HG03460 (cell line): ENCODE results near the gene MAML3.

Source experiments
- ATAC-seq: cut with Tn5 transposase; IDR thresholded peaks from one replicate; pipeline ENCODE4 v1.9.1; 2021; ENCODE audit not compliant: unreplicated experiment

Gene MAML3

GRCh38 chr4:139848028-139848427 is 306.0 kb downstream of the MAML3 start:
- no peak for ATAC-seq

GRCh38 chr4:139847602-139848001 is 306.4 kb downstream of the MAML3 start:
- ATAC-seq, result no peak

- ATAC-seq, result no peak
Measured at GRCh38 chr4:139846766-139847165, 307.2 kb downstream of the MAML3 start.

- no peak for ATAC-seq
Measured at GRCh38 chr4:139845453-139846093, 308.4 kb downstream of the MAML3 start.

- ATAC-seq, result no peak
Measured at GRCh38 chr4:139844459-139845036, 309.4 kb downstream of the MAML3 start.

GRCh38 chr4:139844057-139844456 is 309.9 kb downstream of the MAML3 start:
- ATAC-seq, result no peak

- no peak for ATAC-seq
Measured at GRCh38 chr4:139843641-139844040, 310.3 kb downstream of the MAML3 start.

- no peak for ATAC-seq
Measured at GRCh38 chr4:139841464-139842195, 312.4 kb downstream of the MAML3 start.

- ATAC-seq, result no peak
Measured at GRCh38 chr4:139840773-139841172, 313.2 kb downstream of the MAML3 start.

GRCh38 chr4:139839403-139840031 is 314.5 kb downstream of the MAML3 start:
- ATAC-seq, result no peak

GRCh38 chr4:139838811-139839210 is 315.2 kb downstream of the MAML3 start:
- ATAC-seq, result no peak

- no peak for ATAC-seq
Measured at GRCh38 chr4:139834981-139835391, 319.0 kb downstream of the MAML3 start.

- ATAC-seq, result no peak
Measured at GRCh38 chr4:139834226-139834662, 319.7 kb downstream of the MAML3 start.

GRCh38 chr4:139833151-139833910 is 320.7 kb downstream of the MAML3 start:
- ATAC-seq, result no peak

- no peak for ATAC-seq
Measured at GRCh38 chr4:139828966-139829664, 324.9 kb downstream of the MAML3 start.

- ATAC-seq, result no peak
Measured at GRCh38 chr4:139826426-139826825, 327.6 kb downstream of the MAML3 start.

- no peak for ATAC-seq
Measured at GRCh38 chr4:139825523-139826014, 328.4 kb downstream of the MAML3 start.

GRCh38 chr4:139824882-139825522 is 329.0 kb downstream of the MAML3 start:
- no peak for ATAC-seq

- no peak for ATAC-seq
Measured at GRCh38 chr4:139823746-139824145, 330.2 kb downstream of the MAML3 start.

GRCh38 chr4:139823345-139823744 is 330.6 kb downstream of the MAML3 start:
- ATAC-seq, result no peak
